Glomerular endothelial cell (primary cell): ENCODE data around the gene SLC25A17. TPM values are rescaled to one million over a fixed set of nuclear protein-coding genes. Genes with fewer than 3 reads are reported as not detected.
"Not testable (repeated sequence)": the region's sequence is repeated elsewhere in the genome, so short reads cannot be mapped to it uniquely, and the experiment has no call there.

Source experiments
- DNase-seq: peaks from one replicate; pipeline ENCODE4 v3.0.0-alpha.2; 2011; ENCODE audit warnings: low read depth, low spot score; ENCODE audit errors: extremely low read depth
- total RNA-seq: library from RNA; depleted of rRNA; stranded (reverse); fragments of >200 nt; gene quantifications from 2 replicates; pipeline ENCODE4 v1.2.3, GENCODE V29; 2015

SLC25A17 gene
- total RNA-seq, 1 donor from 2014 or later = 16.3 TPM

DNA sequence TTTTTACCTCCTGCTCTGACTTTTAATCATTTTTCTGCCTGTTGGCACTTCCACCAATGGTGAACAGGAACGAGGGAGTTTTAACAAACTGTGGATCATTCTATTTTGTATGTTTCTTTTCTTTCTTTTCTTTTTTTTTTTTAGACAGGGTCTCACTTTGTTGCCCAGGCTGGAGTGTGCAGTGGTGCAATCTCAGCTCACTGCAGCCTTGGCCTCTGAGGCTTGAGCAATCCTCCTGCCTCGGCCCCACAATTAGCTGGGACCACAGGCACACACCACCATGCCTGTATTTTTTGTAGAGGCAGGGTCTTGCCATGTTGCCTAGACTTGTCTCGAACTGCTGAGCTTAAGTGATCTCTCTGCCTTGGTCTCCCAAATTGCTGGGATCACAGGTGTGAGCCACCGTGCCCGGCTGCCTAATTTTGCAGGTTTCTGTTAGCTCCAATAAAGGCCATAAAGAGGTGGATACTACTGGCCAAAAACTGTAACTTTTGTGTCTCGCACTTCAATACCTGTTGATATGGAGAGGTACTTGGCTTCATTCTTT lies 59.8 kb downstream of the SLC25A17 start:
- DNase-seq = no peak

DNA sequence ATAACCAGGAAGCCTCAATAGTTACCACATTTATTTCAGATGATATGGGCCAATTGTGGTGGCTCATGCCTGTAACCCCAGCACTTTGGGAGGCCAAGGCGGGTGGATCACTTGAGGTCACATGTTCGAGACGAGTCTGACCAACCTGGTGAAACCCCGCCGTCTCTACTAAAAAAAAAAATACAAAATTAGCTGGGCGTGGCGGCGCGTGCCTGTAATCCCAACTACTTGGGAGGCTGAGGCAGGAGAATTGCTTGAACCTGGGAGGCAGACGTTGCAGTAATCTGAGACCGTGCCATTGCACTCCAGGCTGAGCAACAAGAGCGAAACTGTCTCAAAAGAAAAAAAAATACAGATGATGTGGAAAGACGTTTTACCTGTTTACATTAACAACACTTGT lies 60.3 kb downstream of the SLC25A17 start:
- not testable (repeated sequence) for DNase-seq

DNA sequence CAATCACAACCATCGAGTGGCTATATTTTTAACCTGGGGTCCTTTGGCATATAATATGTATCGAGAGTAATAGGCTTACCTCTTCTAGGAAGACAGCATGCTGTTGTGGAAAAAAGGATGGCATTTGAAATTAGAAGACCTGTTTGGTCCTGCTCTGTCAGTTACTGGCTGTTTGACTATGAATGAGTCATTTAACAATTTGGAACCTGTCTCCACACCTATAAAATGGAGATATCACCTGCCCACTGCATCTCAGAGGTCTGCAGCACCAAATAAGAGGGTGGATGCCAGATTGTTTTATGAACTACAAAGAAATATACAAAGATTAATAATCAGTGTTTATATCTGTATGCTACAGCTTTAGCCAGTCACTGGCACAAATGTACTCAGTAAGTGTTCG lies 60.8 kb downstream of the SLC25A17 start:
- DNase-seq = no peak

DNA sequence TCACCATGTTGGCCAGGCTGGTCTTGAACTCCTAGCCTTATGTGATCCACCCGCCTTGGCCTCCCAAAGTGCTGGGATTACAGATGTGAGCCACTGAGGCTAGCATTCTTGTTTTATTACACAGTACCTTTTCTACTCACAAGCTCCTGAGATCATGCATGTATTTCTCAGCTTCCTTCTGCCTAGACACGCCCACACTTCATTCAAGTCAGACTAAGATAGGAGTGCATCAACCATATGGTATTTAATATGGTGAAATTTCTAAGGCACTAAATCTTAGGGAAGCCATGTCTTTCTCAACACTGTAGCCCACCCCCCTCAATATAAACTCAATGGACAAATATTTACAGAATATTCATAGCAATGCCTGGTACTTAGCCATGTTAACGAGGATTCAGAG lies 62.1 kb downstream of the SLC25A17 start:
- DNase-seq = no peak

DNA sequence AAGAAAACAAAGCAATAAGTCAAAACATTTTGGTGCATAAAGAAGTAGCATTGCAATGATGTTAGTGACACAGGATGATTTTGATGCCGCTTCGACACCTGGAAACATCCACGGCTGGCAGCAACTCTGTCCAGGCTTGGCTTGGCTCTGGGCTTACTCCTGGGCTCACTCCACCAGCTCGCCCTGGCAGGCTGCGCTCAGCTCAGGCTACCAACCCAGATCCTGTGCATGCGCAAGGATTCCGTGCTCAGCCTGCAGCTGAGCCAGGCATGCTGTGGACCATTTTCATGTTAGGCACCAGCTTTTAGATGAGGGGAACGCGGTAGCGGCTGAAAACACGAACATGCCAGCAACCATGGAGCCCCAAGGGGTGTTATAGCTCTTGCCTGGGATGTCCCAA lies 66.0 kb downstream of the SLC25A17 start:
- DNase-seq = no peak

DNA sequence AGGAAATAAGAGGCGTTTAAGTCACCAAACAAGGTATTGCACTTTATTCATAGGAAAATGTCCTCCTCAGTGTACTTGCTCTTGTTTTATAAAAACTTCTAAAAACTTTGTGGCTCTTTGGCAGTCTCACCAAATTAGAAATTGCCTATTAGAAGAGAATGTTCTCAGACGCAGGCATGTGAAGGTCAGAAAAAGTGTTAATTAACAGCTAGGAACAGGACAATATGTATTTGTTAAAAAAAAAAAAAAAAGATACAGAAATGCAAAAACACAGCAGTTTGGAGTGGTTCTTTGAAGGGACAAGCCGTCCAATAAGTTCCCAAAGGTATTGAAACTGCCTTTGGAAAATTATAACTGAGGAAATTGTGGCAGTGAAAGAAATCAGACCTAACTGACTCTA lies 67.9 kb downstream of the SLC25A17 start:
- no peak for DNase-seq

DNA sequence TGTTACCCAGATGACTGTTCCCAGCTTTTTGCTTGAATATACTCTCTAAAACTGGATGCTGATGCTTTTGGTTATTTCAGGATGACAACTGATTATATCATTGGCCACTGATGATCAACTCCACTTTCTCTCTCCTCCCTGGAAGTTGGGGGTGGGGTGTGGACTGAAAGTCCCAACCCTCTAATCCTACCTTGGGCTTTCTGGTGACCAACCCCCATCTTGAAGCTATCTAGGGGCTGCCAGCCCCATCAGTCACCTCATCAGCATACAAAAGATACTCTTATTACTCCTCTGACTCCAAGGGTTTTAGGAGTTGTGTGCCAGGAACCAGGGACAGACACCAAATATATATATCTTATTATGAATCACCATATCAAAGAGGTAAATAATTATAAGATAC lies 69.3 kb downstream of the SLC25A17 start:
- no peak for DNase-seq

DNA sequence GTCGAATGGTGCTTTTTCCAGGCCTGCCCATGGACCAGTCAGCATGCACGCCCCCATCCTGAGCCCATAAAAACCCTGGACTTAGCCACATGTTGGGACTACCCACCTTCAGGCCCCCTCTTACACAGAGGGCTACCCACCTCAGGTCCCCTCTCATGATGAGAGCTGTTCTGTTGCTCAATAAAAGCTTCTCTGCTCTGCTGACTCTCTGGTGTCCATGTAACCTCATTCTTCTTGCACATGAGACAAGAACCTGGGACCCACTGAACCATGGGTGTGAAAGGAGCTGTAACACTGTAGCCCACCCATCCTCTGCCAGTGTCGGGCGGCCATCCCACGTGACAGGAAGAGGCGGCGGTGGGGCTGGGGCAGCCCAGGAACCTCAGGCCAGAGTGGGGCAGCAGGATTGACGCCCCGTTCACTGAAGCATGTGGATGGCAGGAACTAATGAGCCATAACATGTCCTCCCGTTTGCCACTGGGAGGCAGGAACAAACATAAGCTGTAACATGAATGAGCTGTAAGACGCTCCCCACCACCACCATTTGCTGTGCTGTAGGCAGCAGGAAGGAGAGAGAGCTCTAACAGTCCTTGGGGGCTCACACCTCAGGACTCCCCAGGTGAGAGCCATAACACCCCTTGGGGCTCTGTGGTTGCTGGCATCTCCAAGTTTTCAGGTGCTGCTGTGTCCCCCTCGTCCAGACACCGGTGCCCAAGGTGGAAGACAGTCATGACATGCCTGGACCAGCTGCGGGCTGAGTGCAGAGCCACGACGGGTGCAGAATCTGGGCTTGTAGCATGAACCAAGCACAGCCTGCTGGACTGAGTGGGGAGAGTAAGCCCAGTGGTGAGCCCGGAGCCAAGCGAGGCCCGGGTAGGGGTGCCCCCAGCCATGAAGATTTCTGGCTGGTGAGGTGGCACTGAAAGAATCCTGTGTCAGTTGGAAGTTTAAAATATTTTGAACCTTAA lies 70.5 kb downstream of the SLC25A17 start:
- DNase-seq = no peak

DNA sequence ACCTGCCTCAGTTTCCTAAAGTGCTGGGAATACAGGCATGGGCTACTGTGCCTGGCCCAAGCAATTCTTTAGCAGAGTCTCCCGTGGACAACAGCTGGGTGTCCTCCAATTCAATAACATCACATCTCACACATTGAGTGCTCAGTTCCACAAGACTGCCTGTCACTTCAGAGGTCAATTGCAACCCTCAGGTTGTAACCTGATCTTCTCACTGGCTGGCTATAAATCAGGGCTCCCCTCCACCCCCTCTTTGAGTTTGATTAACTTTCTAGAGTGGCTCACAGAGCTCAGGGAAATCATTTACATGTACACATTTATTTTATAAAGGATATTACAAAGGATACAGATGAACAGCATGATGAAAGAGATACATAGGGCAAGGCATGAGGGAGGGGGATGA lies 71.8 kb downstream of the SLC25A17 start:
- no peak for DNase-seq

DNA sequence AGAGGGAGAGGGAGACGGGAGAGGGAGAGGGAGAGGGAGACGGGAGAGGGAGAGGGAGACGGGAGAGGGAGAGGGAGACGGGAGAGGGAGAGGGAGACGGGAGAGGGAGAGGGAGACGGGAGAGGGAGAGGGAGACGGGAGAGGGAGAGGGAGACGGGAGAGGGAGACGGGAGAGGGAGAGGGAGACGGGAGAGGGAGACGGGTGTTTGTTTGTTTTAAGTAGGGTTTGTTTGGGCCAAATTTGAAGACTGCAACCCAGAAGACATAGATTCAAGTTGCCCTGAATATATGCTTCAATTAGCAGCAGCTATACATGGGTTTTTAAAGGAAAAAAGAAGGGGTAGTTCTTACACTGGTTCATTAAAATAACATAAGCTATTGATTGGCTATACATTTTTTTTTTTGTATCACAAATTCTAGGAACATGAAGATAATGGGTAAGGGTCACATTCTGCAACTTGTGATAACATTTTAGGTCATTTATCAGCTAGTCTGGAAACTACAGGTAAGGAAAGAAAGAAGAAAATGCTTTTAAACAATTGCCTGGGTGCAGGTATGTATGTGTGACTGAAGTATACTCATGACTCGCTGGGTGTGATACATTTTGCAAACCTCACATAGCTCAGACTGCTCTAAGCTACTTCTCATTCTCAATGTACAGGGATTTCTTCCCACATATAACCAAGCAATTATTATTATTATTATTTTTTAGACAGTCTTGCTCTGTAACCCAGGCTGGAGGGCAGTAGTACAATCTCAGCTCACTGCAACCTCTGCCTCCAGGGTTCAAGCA lies 72.5 kb downstream of the SLC25A17 start:
- DNase-seq = no peak

DNA sequence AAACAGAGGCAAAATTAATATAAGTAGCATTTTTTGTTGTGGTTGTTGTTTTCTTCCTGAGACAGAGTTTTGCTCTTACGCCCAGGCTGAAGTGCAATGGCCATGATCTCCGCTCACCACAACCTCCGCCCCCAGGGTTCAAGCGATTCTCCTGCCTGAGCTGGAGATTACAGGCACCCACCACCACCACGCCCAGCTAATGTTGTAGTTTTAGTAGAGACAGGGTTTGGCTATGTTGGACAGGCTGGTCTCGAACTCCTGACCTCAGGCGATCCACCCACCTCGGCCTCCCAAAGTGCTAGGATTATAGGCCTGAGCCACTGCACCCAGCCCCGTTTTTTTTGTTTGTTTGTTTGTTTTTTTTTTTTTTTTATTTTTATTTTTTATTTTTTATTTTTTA lies 75.4 kb downstream of the SLC25A17 start:
- DNase-seq = no peak

DNA sequence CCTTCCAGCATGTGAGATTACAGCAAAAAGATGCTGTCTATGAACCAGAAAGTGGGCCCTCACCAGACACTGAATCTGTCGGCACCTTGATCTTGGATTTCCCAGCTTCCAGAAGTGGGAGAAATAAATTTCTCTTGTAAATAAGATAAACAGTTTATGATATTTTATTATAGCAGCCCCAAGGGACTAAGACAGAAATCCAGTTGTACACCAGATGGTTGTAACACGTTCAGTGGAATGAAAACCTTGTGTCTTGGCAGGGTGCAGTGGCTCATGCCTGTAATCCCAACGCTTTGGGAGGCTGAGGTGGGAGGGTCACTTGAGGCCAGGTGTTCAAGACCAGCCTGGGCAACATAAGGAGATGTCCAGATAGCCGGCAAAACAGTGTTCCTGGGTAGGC lies 78.0 kb downstream of the SLC25A17 start:
- DNase-seq = no peak

DNA sequence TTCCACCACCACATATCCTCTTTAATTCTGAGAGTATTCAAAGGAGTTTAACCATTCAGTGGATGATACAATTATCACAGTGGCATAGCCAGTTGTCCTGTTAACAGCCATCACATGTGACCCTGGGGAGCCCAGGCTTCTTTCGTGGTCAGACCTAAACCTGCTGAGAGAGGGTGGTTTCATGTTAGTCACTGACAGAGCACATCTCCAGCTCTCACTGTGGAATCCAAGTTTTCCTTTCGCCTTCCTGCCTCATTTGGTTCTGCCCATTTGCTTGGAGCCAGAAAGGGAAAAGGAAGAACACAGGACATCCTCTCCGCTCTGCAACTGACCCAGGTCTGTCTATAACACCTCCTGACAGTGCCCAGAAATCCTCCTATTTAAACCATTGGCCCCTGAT lies 79.4 kb downstream of the SLC25A17 start:
- DNase-seq = no peak

DNA sequence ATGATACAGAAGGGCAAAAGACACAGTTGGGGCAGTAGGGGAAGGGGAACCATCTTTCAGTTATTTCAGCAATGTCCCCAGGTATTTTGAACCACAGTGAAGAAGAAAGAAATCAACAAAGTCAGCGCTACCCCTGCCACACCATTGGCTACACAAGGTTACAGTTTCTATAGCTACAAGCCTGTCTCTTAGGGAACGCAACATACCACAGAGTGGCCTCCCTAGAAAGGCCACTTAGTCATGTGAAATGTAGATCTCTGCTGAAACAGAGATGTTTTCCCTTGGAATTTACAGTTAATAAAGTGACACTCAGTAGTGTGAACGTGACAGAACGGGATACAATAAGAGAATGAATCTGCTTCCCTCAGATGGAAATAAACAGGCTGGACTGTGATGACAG lies 85.2 kb downstream of the SLC25A17 start:
- no peak for DNase-seq

DNA sequence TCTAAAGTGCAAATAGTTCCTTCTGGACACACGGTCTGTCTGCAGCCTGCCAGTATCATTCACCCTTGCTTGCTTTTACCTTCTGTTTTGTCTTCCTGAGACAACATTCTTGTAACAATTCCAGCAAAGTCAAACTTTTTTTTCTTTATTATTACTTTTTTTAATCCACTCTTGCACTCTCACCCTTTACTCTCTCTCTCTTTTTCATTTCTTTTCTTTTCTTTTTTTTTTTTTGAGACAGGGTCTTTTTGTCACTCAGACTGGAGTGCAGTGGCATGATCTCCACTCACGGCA lies 86.2 kb downstream of the SLC25A17 start:
- DNase-seq = no peak

DNA sequence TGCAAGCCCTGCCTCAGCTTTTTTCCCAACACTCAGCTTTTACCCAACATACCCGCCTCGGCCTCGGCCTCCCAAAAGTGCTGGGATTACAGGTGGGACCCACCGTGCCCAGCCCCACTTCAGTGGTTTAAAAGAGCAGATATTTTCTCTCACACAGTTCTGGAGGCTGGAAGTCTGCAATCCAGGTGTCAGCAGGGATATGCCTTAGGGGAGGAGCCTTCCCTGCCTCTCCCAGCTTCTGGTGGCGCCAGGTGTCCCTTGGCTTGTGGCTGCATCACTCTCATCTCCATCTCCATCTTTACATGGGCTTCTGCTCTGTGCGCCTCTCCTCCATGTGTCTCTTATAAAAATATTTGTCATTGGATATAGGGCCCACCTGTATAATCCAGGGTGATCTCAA lies 89.9 kb downstream of the SLC25A17 start:
- no peak for DNase-seq

DNA sequence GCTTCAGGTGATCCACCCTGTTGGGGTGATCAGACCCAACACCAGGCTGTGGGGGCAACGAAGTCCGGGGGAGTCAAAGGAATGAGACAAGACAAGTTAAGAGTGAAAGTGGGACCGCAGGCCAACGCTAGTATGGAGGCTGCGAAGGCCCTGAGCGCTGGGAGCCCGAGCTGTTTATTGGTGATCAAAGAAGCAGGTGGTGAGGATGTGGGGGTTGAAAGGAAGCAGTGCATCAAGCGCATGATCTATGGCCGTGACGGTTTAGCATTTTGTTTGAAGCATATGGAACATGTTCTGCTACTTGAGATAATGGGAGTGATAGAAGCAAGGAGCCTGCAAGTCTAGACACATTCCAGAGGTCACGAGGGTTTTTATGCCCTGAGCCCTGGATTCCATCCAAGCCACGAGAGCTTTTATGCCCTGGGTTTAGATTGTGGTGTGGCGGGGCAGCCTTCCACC lies 90.4 kb downstream of the SLC25A17 start:
- DNase-seq = no peak

DNA sequence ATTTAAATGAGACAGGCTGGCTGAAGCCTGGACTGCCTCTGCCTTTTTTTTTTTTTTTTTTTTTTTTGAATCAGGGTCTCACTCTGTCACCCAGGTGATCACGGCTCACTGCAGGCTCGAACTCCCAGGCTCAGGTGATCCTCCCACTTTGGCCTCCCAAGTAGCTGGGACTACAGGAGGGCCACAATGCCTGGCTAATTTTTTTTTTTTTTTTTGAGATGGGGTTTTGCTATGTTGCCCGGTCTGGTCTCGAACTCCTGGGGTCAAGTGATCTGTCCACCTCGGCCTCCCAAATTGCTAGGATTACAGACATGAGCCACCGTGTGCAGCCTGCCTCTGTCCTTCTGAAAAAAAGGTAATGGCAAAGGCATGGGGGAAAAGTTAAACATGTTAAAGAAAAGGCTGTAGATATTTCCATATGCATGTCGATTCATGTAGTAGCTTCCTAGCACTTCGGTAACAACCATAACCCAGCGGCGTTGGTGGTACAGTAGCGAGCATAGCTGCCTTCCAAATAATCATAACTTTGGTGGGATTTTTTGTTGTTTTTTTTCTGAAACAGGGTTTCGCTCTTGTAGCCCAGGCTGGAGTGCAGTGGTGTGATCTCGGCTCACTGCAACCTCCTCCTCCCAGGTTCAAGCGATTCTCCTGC lies 91.1 kb downstream of the SLC25A17 start:
- DNase-seq = no peak

DNA sequence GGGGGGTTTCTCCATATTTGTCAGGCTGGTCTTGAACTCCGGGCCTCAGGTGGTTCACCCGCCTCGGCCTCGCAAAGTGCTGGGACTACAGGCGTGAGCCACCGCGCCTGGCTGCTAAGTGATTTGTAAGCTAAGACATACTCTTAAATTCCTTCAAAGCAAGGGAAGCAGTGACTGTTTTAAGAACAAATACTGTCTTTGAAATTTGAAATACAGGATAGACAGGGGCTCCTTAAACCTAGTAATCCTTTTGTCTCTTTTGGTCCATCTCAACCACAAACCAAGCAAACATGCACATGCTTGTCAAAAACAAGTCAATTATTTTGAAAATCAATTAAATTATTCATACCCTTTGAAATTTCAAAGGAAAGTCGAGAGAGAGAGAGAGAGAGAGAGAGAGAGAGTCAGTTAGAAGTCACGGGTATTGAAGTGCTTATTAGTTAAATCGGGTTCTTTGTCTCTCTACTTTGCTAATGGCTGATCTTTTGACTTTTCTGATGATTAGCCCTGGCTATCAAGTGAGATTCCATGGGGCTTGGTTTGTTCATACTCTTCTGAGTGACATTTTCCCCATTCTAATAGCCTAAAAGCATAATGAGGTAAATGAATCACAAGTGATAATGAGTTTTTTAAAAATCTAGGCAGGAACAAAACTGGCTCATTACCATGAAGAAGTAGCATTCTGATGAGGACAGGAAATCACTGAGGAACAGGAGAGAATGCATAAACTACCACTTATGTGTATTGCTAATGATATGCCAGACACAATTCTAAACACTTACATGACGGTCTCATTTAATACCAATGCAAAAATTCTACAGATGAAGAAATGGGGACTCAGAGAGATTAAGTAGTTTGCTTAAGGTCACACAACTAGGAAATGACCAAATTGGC lies 91.8 kb downstream of the SLC25A17 start:
- DNase-seq = no peak

DNA sequence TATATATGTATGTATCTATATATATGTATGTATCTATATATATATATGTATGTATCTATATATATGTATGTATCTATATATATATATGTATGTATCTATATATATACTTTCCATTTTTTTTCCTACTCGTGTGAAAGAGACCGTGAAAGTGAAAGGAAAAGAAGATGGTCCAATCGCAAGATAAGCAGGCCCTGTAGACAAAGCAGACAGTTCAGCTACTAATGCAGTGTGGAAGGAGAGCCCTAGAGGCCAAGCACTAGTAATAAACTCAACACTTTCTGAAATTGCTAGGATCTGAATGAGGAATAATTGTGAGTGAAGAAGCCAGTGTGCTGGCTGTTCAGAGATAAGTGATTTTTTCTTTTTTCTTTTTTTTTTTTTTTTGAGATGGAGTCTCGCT lies 92.6 kb downstream of the SLC25A17 start:
- no peak for DNase-seq
